HG03558 (cell line): ENCODE results near the gene RBAK.
"Not testable (repeated sequence)": the region's sequence is repeated elsewhere in the genome, so short reads cannot be mapped to it uniquely, and the experiment has no call there.

ENCODE experiments used
- ATAC-seq: cut with Tn5 transposase; IDR thresholded peaks from one replicate; pipeline ENCODE4 v1.9.1; 2021; ENCODE audit warnings: moderate number of reproducible peaks; ENCODE audit not compliant: unreplicated experiment; ENCODE audit errors: extremely low read depth

RBAK gene

GRCh38 chr7:5045558-5046396, at the start of gene RBAK:
Gene RBAK (plus strand): TSS chr7:5045860. CDS start chr7:5048077, 2,217 bp downstream.
- peak; percentile 98 for ATAC-seq

GRCh38 chr7:4996696-4997222, 48.9 kb upstream of the RBAK start:
- no peak for ATAC-seq

DNA sequence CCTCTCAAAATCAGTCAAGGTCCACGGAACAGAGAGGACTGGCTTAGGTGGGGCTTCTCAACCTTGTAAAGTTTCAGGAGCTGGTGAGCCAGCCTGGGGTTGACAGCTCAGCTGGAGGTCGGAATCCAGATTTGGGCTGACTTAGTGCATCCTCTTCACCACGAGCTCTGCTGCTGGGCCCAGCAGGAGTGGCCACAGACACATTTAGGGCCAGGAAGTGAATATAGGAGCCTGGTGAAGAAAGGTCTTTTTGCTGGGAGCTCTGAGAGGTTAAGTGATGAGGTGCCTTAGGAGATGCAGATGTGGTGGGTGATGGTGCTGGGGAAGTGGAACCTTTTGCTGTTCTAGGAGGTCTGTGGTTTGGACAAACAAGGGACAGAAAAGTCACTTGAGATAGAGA, 47.4 kb upstream of the RBAK start:
- ATAC-seq, result no peak

DNA sequence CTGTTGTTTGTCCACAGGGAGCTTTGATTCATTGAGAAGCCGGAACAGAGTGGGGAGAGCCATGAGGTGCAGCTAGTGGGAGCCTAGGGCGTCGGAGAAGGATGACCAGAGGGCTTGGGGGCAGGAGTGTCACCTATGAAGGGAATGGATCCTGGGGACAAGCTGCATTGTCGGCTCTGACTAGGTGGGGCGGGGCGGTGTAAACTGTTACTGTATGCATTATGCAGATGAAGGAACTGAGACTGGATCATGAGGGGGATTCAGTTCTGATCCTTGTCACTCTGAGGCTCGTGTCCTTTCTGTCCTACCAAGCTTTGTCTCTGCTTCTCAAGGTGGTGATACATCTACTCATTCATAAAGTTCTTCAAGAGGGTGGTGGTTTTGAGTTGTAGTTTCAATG, 46.8 kb upstream of the RBAK start:
- ATAC-seq, result no peak

GRCh38 chr7:4999369-4999950, 46.2 kb upstream of the RBAK start:
- no peak for ATAC-seq

GRCh38 chr7:5001003-5001402, 44.7 kb upstream of the RBAK start:
- no peak for ATAC-seq

DNA sequence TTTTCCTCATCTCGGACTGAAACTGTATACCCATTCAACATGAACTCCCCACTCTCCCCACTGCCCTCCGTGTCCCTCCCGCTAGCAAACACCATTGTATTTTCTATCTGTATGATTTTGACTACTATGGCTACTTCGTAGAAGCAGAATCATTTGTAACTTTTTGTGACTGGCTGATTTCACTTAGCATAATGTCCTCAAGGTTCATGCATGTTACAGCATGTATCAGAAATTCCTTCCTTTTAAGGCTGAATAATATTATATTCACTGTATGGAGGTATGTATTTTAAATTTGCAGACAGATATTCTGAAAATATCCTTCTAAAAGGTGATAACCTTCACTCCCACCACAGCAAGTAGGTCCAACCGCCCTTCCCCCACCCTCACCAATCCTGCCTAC, 43.7 kb upstream of the RBAK start:
- no peak for ATAC-seq

DNA sequence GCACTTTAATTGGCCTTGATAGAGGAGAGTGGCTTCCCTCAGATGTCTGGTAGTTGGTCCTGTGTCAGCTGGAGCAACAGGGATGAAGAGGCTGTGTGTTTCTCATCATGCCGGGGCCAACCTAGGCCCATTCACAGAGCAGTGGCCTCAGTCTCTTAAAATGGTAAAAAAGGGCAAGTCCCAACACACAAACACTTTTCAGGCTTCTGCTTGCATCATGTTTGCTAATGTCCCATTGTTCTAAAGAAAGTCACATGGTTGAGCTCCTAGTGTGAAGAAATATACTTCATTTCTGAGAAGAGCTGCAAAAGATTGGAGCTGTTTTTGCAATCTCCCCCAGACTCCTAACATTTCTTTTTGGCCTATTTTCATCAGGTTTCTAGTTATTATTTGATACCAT, 40.6 kb upstream of the RBAK start:
- ATAC-seq, result no peak

GRCh38 chr7:5012985-5013384, 32.7 kb upstream of the RBAK start:
- ATAC-seq, result no peak

GRCh38 chr7:5015936-5016335, 29.7 kb upstream of the RBAK start:
- ATAC-seq, result not testable (repeated sequence)

- not testable (repeated sequence) for ATAC-seq
These were observed 28.0 kb upstream of the RBAK start for GRCh38 chr7:5017626-5018025.

- no peak for ATAC-seq
These were observed 25.6 kb upstream of the RBAK start for GRCh38 chr7:5020098-5020497.

GRCh38 chr7:5020976-5021550, 24.6 kb upstream of the RBAK start:
- not testable (repeated sequence) for ATAC-seq

DNA sequence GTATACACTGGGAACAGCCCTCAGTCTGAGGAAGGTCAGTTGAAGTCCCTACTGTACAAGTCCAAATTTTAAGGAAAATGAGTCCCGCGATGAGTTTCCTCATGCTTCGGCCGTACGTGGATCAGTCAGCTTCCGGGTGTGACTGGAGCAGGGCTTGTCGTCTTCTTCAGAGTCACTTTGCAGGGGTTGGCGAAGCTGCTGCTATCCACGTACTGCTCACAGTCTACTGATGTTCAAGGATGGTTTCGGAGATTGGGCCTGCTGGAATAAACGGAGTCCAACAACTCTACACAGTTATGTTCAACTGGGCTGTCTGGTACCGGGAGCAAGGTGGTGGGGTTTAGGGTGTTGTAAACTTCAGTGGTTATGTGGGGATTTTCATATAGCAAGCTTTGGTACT, 22.0 kb upstream of the RBAK start:
- not testable (repeated sequence) for ATAC-seq

DNA sequence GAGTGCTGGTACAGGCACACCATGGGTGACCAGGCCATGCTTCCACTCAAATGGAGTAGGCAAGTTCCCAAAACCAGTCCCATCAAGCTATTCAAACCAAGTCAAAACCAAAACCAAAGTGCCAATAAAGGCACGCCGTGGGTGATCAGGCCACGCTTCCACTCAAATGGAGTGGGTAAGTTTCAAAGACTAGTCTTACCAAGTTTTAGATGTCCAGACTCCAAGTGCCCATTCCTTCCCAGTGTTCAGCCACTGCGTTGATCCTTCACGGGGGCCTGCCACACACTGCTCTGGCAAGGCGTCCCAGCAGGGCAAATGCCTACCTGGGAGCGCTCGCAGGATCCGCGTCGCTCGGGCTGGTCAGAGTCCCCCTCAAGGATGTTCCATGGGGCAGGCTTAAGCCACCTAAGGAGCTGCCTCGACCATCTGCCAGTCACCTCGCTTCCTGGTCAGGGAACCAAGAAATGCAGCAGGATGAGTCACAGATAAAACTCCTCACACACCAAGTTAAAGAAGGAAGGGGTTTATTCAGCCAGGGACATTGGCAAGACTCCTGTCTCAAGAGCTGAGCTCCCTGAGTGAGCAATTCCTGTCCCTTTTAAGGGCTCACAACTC, 17.8 kb upstream of the RBAK start:
- not testable (repeated sequence) for ATAC-seq

- ATAC-seq, result not testable (repeated sequence)
These were observed 12.5 kb upstream of the RBAK start for GRCh38 chr7:5033186-5033585.

DNA sequence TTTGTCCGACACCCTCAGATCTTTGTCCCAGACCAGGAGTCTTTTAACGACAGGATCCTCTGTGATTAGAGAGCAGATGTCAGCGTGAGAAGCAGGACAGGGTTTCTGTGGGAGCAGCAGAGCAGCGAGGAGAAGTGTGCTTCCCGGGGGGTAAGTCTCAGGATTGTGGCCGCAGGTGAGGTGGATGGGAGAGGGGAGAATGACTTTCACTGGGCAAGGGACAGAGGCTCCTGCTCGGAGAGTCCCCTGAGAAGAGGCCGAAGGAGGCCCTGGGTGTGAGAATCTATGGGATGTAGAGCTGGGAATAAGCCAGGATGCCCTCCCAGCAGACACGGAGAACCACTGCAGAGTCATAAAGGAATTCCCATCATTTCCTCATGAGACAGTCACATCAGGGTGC, 10.4 kb upstream of the RBAK start:
- no peak for ATAC-seq

- no peak for ATAC-seq
These were observed 9.2 kb upstream of the RBAK start for GRCh38 chr7:5036446-5036845.

GRCh38 chr7:5041047-5041446, 4.6 kb upstream of the RBAK start:
- ATAC-seq, result no peak

DNA sequence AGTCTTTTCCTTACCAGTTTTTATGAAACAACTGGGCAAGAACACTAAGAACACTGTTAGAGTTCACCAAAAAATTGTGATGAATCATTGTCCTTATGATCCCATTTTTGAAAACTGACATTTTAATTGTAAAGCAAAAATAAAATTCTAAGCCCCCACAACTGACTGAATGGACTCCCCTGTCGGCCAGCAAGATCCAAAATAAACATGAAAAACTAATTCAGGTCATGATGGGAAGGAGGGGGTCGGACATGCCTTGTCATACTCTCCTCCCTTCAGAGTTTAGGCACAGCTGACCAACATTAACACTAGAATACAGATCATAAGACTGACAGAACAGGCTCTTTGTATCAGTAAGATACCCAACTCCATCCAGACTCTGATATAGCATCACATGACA, 2.0 kb upstream of the RBAK start:
- no peak for ATAC-seq

DNA sequence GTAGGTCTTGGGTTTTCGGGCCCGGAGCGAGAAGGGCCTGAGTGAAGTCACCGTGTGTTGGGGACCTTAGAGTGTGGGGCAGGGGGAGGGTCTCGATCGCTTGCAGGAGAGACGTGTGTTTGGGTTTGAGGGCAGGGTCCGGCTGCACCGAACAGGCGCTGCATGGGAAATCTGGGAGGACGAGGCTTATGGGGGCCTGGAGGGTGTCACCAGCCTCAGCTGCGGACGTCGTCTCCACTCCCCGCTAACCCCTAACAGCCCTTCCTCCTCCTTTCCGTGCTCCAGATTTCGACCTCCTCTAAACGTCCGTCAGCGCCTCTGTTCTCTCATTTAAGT, 705 bp downstream of the RBAK start:
- ATAC-seq, result not testable (repeated sequence)
